Peyer's patch (tissue), 4 donors: Measurements from ENCODE around the gene RNASEH1.
A peak's percentile ranks its signal among the peaks of the same experiment; 100 is the strongest.

ENCODE experiments used
- POLR2A ChIP-seq, 2 donors: fragments of 450-650 bp; IDR thresholded peaks; one replicate each; pipeline ENCODE4 v1.5.1; 2017; ENCODE audit warnings: antibody characterized with exemption in 2 of 2, mild to moderate bottlenecking in 2 of 2, moderate library complexity in 2 of 2
- TF ChIP-seq, protein P1 (sequence below), 6 experiments: fragments of 450-650 bp in 4 of 6; fragments of 200-600 bp in 2 of 6; sonication (generic) in 1 of 6; IDR thresholded peaks; one replicate each; pipeline ENCODE4 v1.5.1; 2017 to 2019; ENCODE audit warnings: antibody characterized with exemption in 6 of 6, mild to moderate bottlenecking in 3 of 6, moderate library complexity in 1 of 6

DNA sequence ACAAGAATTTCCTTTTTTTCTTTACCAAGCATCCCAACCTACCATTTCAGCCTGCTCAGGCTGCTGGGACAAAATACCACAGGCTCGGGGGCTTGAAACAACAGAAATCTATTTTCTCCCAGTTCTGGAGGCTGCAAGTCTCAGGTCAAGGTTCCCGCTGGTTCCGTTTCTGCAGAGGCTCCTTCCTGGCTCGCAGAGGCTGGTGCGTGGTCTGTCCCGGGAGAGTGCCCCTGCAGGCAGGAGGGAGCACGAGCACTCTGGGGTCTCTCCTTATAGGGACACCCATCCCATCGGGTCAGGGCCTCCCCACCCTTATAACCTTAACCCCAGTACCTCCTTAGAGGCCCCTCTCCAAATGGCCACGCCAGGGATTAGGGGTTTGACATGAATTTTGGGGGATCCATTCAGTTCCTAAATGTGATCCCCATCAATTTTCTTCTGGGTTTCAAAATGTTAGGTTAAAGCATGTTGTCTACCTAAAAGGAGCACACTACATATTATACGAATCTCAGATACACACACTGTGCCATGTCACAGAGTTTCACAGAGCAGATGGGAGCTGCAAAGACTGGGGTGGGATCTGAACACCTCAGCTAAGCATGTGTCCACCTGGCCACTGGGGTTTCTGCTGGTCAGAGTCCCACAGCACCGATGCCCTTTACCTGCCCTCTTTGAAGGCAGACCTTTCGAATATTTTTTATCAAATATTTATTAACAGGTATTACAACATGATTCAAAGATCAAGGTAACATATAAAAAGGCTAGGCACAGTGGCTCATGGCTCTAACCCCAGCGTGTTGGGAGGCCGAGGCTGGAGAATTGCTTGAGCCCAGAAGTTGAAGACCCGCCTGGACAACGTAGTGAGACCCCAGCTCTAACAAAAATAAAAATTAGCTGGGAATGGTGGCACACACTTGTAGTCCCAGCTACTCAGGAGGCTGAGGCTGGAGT is 21.2 kb downstream of the RNASEH1 start:
- TF ChIP-seq, protein P1, sequence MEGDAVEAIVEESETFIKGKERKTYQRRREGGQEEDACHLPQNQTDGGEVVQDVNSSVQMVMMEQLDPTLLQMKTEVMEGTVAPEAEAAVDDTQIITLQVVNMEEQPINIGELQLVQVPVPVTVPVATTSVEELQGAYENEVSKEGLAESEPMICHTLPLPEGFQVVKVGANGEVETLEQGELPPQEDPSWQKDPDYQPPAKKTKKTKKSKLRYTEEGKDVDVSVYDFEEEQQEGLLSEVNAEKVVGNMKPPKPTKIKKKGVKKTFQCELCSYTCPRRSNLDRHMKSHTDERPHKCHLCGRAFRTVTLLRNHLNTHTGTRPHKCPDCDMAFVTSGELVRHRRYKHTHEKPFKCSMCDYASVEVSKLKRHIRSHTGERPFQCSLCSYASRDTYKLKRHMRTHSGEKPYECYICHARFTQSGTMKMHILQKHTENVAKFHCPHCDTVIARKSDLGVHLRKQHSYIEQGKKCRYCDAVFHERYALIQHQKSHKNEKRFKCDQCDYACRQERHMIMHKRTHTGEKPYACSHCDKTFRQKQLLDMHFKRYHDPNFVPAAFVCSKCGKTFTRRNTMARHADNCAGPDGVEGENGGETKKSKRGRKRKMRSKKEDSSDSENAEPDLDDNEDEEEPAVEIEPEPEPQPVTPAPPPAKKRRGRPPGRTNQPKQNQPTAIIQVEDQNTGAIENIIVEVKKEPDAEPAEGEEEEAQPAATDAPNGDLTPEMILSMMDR (IDR thresholded peaks at IDR 0.05), result peak in 1 of 6 experiments; percentile 17
- TF ChIP-seq POLR2A (IDR thresholded peaks at IDR 0.05), result no peak
